Ecto neural progenitor cell (in vitro differentiated cells): Measurements from ENCODE around the gene PUM1.
"Not testable (repeated sequence)": the region's sequence is repeated elsewhere in the genome, so short reads cannot be mapped to it uniquely, and the experiment has no call there.

Experiments
- DNase-seq: peaks from one replicate; pipeline ENCODE4 v3.0.0-alpha.2; 2018; ENCODE audit warnings: low spot score

The PUM1 gene, protein sequence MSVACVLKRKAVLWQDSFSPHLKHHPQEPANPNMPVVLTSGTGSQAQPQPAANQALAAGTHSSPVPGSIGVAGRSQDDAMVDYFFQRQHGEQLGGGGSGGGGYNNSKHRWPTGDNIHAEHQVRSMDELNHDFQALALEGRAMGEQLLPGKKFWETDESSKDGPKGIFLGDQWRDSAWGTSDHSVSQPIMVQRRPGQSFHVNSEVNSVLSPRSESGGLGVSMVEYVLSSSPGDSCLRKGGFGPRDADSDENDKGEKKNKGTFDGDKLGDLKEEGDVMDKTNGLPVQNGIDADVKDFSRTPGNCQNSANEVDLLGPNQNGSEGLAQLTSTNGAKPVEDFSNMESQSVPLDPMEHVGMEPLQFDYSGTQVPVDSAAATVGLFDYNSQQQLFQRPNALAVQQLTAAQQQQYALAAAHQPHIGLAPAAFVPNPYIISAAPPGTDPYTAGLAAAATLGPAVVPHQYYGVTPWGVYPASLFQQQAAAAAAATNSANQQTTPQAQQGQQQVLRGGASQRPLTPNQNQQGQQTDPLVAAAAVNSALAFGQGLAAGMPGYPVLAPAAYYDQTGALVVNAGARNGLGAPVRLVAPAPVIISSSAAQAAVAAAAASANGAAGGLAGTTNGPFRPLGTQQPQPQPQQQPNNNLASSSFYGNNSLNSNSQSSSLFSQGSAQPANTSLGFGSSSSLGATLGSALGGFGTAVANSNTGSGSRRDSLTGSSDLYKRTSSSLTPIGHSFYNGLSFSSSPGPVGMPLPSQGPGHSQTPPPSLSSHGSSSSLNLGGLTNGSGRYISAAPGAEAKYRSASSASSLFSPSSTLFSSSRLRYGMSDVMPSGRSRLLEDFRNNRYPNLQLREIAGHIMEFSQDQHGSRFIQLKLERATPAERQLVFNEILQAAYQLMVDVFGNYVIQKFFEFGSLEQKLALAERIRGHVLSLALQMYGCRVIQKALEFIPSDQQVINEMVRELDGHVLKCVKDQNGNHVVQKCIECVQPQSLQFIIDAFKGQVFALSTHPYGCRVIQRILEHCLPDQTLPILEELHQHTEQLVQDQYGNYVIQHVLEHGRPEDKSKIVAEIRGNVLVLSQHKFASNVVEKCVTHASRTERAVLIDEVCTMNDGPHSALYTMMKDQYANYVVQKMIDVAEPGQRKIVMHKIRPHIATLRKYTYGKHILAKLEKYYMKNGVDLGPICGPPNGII

DNA sequence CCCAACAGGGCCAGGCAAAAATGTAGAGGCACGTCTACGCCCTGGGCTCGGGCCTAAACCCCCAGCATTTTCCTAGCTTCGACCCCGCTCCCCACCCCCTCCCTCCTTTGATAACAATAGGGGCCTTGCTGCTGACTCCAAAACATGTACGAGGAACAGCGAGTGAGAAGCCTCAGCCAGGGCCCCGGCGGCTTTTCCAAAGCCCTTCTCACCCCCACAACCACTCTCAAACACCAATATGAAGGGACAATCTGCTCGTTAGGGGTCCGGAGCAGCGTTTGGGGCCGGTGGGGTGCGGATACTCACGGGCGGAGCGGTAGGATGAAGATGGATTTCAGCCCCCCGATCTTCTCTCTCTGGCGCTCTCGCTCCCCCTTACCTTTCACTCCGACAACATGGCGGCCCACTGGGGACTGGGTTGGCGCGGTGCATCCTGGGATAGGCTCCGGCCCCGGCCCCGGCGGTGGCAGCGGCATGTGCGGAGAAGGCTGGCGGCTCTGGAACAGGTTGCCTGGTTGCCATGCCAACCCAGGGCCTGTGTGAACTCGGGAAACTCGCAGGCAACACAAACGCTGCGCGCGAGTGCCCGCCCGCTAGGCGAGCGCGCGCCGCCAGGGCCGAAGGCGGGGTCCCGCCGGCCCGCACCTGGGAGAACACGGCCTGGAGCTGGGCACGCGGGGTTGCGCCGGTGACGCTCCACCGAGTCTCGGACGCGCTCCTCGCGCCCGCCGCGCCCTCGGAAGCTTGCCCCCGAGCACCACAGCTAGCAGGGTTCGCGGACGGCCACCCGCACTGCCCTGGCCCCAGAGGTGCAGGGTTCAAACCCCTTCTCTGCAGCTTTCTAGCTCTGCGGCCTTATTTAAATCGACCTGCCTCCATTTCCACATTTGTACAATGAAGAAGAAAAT is at the start of gene PUM1:
Gene PUM1, minus strand, starts transcription at position 408 of the 908 bp plus-strand sequence. CDS start 6,151 bp downstream, outside the sequence.
- peak; percentile 100 for DNase-seq

GRCh38 chr1:31112266-31112935 is 46.9 kb upstream of the PUM1 start:
- DNase-seq, result no peak

DNA sequence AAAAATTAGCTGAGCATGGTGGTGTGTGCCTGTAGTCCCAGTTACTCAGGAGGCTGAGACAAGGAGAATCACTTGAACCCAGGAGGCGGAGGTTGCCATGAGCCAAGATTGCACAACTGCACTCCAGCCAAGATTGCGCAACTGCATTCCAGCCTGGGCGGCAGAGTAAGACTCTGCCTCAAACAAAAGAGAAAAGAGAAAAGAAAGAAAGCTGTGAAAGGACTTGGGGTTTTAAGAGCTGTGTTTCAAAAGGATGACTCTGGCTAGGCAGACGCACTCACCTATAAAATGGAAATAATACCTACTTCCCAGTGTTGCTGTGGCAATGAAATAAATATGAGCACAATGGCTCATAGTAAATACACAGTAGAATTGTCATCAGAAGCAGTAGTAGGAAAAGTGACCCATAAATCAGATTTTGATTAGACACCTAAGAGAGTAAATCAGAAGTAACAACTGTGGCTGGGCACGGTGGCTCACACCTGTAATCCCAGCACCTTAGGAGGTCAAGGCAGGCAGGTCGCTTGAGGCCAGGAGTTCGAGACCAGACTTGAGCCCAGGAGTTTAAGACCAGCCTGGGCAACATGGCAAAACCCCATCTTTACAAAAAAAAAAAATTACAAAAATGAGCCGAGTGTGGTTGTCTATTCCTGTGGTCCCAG is 45.9 kb upstream of the PUM1 start:
- no peak for DNase-seq

- no peak for DNase-seq
These were observed 45.3 kb upstream of the PUM1 start for GRCh38 chr1:31110846-31111245.

DNA sequence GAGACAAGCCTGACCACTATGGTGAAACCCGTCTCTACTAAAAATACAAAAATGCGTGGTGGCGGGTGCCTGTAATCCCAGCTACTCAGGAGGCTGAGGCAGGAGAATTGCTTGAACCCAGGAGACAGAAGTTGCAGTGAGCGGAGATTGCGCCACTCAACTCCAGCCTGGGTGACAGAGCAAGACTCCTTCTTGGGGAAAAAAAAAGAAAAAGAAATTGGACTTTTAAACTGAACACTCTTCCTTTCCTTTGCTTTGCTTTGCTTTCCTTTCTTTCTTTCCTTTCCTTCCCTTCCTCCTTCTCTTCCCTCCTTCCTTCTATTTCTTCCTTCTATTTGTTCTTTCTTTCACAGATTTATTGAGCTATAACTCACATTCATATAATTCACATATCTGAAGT is 43.3 kb upstream of the PUM1 start:
- no peak for DNase-seq

DNA sequence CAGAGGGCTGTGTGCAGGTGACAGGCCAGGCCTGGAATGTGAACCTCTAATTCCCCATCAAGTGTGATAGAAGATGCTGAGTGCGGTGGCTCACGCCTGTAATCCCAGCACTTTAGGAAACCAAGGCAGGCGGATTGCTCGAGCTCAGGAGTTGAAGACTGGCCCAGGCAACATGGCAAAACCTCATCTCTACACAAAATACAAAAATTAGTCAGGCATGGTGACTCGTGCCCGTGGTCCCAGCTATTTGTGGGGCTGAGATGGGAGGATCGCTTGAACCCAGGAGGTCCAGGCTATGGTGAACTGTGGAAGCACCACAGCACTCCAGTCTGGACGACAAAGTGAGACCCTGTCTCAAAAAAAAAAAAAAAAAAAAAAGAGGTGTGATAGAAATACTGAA is 40.1 kb upstream of the PUM1 start:
- DNase-seq, result no peak

DNA sequence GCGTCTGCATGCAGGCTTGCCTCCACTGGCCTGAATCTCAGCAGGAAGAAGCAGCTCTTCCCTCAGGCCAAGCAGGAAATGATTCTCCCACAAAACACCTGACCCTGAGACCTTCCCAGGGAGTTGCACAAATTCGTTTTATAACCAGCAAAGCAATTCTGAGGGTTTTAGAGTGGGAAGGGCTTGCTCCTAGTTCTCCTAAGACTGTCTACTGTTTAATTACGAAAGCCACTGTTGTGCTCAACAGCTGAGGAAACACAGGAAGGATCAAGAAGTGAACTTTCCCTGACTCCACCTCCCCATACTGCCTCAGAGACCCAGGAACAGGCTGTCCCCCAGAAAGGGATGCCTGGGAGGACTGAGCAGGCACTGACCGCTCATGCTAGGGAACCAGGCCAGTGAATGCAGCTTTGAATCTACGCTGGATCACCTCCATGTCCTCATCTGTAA is 37.0 kb upstream of the PUM1 start:
- DNase-seq, result no peak

DNA sequence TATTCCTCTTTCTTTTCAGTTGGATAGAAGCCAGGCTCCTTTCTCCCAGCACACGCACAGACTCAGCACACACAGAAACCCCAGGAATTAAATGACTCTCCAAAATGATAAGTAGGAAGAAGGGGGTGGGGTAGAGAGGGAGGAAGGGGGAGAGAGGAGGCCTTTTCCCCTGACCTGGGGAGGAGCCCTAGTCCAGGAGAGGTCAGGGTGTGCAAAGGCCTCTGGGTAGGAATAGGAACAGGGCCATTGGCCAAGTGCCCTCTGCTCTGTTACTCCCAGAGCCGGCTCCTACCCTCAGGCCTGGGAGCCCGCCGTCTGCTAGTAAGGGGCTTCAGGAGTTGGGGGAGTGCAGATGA is 35.6 kb upstream of the PUM1 start:
- DNase-seq, result no peak

DNA sequence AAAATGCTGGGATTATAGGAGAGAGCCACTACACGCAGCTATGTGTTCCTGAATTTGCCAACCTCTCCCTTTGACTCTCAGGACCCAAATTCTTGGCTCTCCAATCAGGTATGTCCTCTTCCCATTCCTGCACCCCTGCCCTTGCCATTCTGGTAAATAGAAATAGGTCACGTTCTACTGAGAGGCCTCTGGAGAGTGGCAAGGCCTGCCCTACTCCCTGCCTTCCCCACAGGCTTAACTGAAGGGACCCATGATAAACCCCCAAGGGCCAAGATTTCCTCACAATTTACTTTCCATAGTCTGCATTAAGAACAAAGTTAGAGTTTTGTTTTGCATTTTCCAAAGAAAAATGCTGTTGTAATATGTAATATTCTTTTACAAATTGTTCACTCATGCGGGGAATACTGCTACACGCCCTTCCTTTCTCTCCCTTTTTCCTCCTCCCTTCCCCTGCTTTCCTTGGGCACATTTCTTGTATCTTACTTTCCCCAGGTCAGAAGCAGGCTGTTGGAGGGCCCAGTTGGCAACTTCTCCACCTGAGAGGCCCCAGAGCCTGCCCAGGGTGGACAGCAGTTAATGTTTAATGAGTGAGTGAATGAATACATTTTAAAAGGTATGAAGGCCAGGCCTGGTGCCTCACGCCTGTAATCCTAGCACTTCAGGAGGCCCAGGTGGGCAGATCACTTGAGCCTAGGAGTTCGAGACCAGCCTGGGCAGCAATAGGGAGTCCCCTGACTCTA is 33.9 kb upstream of the PUM1 start:
- no peak for DNase-seq

- no peak for DNase-seq
These were observed 30.5 kb upstream of the PUM1 start for GRCh38 chr1:31095985-31096384.

- DNase-seq, result no peak
These were observed 29.9 kb upstream of the PUM1 start for GRCh38 chr1:31095298-31095981.

DNA sequence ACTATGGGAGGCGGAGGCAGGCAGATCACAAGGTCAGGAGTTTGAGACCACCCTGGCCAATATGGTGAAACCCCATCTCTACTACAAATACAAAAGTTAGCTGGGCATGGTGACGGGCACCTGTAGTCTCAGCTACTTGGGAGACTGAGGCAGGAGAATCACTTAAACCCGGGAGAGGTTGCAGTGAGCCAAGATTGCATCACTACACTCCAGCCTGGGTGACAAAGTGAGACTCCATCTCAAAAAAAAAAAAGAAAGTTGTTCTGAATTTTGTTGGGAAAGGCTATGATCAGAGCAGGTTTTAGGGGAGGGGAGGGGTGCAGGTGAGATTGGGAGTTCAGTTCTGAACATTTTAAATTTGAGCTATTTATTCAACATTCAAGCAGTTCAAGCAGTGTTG is 22.6 kb upstream of the PUM1 start:
- not testable (repeated sequence) for DNase-seq

- no peak for DNase-seq
These were observed 19.5 kb upstream of the PUM1 start for GRCh38 chr1:31084782-31085569.

DNA sequence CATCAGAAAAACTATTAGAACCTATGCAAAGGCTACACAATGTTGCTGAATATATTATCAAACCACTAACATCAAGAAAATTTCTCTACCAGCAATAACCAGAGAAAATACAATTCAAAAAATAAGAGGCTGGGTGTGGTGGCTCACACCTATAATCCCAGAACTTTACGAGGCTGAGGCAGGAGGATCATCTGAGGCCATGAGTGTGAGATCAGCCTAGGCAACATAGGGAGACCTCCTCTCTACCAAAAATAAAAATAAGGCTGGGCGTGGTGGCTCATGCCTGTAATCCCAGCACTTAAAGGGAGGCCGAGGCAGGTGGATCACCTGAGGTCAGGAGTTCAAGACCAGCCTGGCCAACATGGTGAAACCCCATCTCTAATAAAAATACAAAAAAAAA is 16.9 kb upstream of the PUM1 start:
- DNase-seq, result no peak

DNA sequence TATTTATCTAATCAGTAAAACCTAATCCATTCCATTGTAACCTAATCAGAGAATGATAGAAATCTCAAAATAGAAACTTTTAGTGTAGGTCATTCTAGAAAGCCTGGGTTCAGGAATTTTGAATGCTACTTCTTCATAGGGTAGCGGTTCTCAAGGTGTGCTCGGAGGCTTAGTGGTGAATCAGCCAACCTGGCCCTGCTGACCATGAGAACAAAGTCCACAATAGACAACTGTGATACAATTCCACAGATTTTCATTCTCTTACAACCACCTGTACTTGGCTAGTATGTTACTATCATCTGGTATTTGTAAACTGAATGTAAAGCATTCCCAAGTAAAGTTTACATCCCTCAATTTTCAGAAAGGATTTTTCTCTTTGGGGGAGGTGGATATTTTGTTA is 7.5 kb upstream of the PUM1 start:
- no peak for DNase-seq

- no peak for DNase-seq
These were observed 6.8 kb upstream of the PUM1 start for GRCh38 chr1:31072304-31072746.

- DNase-seq, result no peak
These were observed 3.9 kb upstream of the PUM1 start for GRCh38 chr1:31069392-31069791.

GRCh38 chr1:31064718-31065309 is 703 bp downstream of the PUM1 start:
- no peak for DNase-seq
